ENCODE results near the gene SRSF5. TPM values are rescaled to one million over a fixed set of nuclear protein-coding genes. Genes with fewer than 3 reads are reported as not detected.
"Not testable (repeated sequence)": the region's sequence is repeated elsewhere in the genome, so short reads cannot be mapped to it uniquely, and the experiment has no call there.

Gene SRSF5
- total RNA-seq, 1 donor from 2014 or later, result 291 TPM

DNA sequence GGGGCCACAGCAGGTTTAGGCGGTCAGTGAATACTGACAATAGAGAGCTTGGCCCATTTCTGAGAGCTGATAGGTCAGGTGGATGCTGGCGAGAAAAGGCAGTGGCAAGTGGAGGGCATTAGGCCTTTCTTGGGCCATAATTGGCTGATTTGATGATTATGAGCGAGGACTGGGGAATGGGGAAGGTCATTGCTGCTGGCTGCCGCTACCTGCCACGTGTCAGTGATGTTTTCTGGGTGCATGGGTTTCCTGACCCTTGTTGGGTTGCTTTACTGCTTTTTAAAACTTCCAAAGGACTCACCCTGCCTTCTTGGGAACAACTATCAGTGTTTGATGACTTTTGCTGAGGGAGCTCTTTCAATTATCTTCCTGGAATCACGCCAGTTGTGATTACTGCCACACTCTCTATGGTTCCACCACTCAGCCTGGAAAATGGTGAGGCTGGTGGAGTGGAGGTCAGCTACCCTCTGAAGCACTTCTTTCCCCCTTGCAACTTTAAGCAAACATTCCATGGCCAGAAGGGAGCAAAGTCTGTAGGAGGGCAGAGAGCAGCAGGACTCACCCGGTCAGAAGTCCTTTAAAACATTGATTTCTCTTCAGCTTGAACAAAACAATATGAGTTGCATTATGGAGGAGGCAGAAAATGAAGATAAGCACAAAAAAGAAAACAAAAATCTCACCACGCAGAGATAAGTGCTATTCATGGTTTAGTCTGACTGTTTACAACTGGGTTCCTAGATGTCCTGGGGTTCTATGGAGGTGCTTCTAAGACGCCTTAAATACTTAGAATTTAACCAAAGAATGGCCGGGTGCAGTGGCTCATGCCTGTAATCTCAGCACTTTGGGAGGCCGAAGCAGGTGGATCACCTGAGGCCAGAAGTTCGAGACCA lies 42.2 kb downstream of the SRSF5 start:
- DNase-seq (ENCODE audit: low read depth), result no peak

DNA sequence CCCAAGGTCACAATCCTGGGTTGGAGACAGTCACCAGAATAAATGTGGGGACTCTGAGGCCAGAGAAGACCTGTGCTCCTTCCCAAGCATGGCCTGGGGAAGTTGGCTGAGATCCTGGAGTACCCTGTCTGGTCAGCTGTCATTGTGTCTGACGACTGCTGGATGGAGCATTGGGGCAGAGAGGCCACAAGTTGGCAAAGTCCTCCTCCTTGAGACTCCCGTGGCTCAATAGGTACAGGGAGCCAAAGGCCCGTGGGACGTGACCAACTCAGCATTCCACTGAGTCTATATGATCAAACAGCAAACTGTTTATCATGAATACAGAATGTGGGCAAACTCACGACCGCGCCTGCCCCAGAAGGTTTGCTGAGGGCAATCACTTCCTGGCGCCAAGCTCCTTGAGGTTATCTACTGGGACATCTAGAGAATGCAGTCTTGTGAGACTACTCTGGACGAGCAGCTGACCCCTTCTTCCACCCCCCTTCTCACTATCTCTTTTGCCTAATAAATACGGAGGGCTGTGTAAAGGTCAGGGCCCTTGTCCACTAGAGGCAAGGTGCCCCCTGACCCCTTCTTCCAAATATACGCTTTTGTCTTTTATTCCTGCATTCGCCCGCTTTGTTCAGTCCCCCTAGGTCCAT lies 44.4 kb downstream of the SRSF5 start:
- DNase-seq (ENCODE audit: low read depth), result no peak

GRCh38 chr14:69811868-69812252 lies 44.9 kb downstream of the SRSF5 start:
- DNase-seq (ENCODE audit: low read depth), result no peak

GRCh38 chr14:69812711-69813110 lies 45.8 kb downstream of the SRSF5 start:
- no peak for DNase-seq (ENCODE audit: low read depth)

- DNase-seq (ENCODE audit: low read depth), result not testable (repeated sequence)
Observed at GRCh38 chr14:69813346-69813745, 46.4 kb downstream of the SRSF5 start.

DNA sequence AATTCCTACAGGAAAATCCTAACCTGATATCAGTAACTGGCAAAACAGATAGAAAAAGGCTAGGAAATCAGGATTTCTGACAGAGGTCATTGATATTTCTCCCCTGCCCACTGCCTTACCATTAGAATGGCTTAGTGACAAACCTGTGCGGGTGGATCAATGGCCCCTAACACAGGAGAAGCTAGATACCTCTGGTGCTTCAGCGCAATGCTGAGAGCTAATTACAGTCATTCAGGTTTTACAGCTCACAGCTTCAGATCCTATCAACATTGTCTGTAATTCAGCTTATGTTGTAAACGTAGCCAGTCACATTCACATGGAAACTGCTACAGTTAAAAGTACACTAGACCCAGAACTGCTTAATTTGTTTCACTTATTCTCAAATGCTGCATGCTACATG lies 47.5 kb downstream of the SRSF5 start:
- no peak for DNase-seq (ENCODE audit: low read depth)

- no peak for DNase-seq (ENCODE audit: low read depth)
Observed at GRCh38 chr14:69815556-69815955, 48.6 kb downstream of the SRSF5 start.

- no peak for DNase-seq (ENCODE audit: low read depth)
Observed at GRCh38 chr14:69816216-69816615, 49.3 kb downstream of the SRSF5 start.

DNA sequence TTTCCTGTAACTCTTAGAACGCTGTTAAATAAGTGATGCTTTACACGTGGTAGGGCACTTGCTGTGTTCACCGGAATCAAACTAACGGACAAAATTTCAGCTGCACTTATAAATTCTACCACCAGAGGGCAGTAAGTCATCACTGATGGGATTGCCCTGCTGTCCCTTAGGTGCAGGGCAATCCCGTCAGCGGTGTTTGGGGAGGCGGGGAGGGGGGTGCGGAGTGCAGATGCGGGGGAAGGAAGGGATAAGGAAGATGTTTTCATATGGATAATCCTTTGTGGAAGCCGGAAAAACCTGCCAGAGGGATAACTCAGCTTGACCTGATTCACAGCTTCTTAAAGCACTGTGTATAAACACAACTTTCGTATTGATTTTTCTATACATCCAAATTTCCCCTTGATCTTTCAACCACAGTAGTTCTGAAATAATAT lies 51.8 kb downstream of the SRSF5 start:
- peak; percentile 49 for DNase-seq (ENCODE audit: low read depth)

DNA sequence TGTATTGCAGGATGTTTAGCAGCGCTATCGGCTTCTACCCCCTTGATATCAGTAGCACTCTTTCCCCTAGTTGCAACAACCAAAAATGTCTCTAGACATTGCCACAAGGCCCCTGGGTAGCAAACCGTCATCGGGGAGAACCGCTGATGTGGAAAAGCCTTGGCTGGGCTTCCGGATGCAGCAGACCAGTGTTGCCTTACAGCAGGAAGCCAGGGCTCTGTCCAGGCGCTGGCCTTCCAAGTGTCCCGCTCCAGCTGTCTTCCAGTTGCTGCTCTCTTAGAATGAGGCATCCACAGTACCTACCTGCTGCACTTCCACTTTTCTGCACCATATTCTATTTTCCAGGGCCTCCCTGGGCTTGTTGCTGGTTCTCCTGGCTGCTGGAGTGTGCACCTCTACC lies 52.7 kb downstream of the SRSF5 start:
- DNase-seq (ENCODE audit: low read depth), result no peak

DNA sequence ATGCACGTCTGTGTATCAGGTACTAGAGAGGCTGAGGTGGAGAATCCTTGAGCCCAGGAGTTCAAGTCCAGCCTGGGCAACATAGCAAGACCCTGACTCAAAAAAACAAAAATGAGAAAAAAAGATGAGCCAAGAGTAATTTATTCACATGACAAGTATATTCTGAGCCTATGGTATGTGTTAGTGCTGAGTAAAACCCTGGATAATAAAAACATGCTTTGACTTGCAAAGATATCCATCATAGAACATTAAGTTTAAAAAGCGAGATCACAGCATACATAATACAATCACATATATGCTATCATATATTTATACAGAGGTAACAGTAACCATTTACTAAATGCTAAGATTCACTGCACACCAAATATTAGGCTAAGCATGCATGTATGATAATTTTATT lies 54.0 kb downstream of the SRSF5 start:
- DNase-seq (ENCODE audit: low read depth), result no peak

Other genes with a start within 250 kb of the SRSF5 start
- not detected in 2 replicates for gene CCDC177, start 192.3 kb upstream of the SRSF5 start, total RNA-seq
- 20.8 and 34.2 TPM in 2 replicates for gene SUSD6, start 155.5 kb upstream of the SRSF5 start, total RNA-seq
- not detected in 2 replicates for gene SLC10A1, start 30.1 kb downstream of the SRSF5 start, total RNA-seq
- 0.10 TPM in 1 of 2 replicates, not detected in the other for gene SMOC1, start 112.3 kb downstream of the SRSF5 start, total RNA-seq

Measured in renal cortical epithelial cell (primary cell).